HG02981 (cell line): ENCODE results near the gene B4GAT1.
"Not testable (repeated sequence)": the region's sequence is repeated elsewhere in the genome, so short reads cannot be mapped to it uniquely, and the experiment has no call there.

Experiments used
- ATAC-seq: cut with Tn5 transposase; IDR thresholded peaks from one replicate; pipeline ENCODE4 v1.9.1; 2021; ENCODE audit warnings: mild to moderate bottlenecking, moderate library complexity; ENCODE audit not compliant: unreplicated experiment

B4GAT1 gene

DNA sequence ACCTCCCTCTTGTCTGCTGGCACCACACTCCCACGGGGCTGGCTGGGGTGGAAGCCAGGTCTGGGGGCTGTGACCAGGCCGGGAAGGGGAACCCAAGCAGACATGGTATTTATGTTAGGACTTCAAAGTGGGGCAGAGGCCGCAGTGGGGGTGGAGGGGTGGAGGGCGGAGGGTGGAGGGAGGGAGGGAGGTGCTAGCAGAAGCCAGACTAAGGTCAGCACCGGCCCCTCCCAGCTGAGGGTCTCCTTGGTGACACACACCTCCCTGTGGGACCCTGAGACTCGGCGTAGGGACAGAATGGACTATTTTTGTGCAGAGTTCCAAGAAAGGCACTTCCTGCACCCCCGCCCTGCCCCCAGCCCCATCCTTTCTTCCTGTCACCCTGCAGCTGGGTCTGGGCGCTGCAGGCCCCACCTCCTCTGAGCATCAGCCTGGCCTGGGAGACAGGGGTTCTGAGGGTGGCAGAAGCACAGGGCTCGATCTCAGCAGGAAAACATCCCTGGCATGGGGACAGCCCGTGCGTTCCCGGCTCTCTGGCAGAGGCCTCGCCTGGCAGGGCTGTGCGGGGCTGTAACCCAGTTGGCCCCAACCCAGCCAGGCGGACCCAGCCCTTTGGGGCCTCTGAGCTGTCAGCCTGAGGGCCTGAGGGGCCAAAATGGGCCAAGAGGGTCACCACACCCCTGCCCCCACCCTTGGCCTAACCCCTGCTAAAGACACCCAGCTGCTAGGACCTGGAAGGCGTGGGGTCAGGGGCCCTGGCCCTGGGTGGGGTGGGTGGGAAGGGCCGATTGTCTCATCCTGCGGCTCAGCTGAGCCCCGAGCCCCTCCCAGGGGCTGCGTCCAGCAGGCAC lies 20.9 kb downstream of the B4GAT1 start:
- ATAC-seq, result no peak

DNA sequence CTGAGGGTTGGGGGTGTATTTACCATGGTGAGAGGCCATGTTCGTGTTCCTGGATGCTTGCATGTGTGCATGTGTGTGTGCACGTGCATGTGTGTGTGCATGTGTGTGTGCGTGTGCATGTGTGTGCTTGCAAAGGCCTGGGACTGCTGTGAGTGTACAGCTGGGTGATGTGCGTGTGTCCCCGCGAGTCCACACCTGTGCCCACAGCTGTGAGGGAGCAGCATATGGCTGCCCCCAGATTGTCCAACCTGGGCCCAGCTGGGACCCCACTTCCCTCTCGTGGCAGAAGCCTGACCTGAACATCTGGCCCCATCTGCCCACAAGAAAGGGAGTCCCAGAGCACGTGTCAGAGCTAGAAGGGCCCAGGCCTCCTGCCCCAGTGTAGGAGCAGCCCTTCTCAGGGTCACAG lies 22.2 kb downstream of the B4GAT1 start:
- no peak for ATAC-seq

DNA sequence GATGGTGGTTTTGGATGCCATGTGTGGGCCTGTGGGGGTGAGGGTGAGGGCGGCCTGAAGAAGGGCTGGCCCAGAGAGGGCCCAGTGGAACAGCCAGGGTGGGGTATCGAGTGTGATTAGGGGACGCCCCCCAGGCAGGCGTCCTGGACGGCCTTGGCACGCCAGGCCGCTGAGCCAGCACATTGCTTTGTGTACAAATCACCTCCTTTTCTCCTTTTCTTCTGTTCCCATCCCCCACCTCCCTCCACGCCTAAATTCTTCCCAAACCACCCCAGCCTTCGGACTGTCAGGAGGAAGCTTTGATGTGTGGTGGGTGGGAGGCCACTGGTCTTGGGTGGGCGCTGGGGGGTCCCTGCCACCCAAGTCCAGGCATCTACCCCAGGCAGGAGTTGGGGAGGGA lies 22.8 kb downstream of the B4GAT1 start:
- no peak for ATAC-seq

GRCh38 chr11:66323684-66324083 lies 23.7 kb downstream of the B4GAT1 start:
- no peak for ATAC-seq

- ATAC-seq, result no peak
Measured at GRCh38 chr11:66322732-66323427, 24.5 kb downstream of the B4GAT1 start.

DNA sequence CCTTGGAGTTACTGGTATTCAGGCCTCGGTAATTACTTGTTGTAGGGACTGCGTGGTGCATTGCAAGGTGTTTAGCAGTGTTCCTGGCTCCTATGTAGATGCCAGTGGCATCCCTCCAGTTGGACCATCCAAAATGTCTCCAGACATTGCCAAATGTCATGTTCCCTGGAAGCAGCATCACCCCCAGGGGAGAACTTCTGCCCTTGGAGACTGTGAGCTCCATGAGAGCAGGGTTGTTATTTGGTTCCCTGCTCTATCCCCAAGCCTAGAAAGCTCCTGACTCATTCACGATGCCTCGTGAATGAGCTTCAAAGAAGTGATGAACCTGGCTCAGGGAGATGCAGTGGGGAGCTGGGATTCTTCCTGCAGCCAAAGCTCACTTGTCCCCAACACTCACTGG lies 25.8 kb downstream of the B4GAT1 start:
- ATAC-seq, result no peak

DNA sequence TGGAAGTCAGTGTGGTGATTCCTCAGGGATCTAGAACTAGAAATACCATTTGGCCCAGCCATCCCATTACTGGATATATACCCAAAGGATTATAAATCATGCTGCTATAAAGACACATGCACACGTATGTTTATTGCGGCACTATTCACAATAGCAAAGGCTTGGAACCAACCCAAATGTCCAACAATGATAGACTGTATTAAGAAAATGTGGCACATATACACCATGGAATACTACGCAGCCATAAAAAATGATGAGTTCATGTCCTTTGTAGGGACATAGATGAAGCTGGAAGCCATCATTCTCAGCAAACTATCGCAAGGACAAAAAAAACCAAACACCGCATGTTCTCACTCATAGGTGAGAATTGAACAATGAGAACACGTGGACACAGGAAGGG lies 26.7 kb downstream of the B4GAT1 start:
- not testable (repeated sequence) for ATAC-seq

GRCh38 chr11:66320289-66320688 lies 27.1 kb downstream of the B4GAT1 start:
- ATAC-seq, result not testable (repeated sequence)

DNA sequence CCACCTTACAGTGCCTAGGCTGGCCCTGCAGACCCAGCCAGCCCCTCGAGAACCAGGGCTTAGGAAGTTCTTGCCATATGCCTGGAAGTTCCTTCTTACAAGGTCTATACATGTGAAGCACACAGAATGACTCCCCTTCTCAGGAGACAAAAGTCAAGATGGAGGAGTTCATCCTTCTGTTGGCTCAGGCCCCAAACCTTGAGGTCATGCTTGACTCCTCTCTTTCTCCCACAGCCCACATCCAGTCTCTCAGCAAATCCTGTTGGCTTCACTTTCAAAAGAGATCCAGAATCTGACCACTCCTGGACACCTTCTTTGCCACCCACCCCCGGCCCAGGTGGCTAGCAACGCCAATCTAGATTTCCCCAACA lies 28.8 kb downstream of the B4GAT1 start:
- ATAC-seq, result no peak

DNA sequence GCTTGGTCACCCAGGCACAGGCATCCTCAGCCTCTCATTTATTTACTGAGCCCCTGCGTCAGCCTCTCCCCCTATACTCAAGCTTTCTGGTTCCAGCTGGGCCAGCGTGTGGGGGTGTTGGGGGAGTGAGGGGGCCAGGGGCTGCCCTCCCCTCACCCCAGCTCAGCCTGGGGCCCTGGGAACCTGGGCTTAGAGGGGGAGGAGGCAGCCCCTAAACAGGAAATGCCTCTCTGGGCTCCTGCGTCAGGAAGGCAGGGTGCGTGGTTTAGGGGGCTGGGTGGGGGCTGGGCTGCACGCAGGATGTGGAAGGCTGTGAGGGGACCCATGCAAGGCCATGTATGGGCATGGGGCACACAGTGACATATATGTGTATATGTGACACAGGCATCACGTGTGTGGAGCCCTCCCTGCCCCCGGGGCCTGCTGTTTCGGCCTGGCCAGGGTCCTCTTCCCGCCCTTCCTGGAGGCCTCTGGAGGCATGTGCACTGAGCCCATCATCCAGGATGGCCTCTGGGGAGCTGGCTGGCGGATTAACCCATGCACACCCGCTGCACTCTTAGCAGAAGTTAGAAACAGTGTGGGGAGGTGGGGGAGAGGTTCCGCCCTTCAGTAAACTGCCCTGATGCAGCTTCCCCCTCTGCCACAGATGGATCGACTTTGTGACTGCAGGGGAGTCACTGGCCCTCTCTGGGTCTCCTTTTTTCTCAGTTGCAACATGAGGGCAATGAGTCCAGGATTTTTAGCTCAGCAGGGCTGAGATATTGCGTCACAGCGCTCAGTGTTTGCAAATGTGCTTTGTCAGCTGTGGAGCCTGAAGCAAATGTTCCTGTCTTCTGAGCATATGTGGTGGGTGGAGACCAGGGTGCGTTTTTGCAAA lies 29.5 kb downstream of the B4GAT1 start:
- ATAC-seq, result no peak

DNA sequence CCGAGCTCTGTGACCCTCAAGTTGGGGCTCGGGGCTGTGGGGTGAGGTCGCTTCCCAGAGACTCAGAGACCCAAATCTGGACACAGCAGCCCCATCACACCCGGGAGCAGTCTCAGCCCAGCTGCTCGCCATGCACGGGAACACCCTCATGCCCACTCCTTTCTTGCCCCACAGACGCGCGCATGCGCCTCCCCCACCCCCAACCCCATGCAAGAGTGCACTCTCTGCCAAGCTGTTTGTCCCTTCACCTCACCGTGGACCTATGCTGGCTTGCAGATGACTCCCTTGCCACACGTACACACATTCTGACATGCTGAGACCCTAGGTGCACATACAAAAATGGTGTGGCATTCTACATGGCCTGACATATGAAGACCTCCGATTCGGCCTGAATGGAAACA lies 30.1 kb downstream of the B4GAT1 start:
- ATAC-seq, result no peak

GRCh38 chr11:66316849-66317251 lies 30.6 kb downstream of the B4GAT1 start, which contains the start of gene CD248:
TSS of gene CD248 (minus strand) at chr11:66317044. CDS start at chr11:66317027, 17 bp downstream.
- ATAC-seq, result no peak

DNA sequence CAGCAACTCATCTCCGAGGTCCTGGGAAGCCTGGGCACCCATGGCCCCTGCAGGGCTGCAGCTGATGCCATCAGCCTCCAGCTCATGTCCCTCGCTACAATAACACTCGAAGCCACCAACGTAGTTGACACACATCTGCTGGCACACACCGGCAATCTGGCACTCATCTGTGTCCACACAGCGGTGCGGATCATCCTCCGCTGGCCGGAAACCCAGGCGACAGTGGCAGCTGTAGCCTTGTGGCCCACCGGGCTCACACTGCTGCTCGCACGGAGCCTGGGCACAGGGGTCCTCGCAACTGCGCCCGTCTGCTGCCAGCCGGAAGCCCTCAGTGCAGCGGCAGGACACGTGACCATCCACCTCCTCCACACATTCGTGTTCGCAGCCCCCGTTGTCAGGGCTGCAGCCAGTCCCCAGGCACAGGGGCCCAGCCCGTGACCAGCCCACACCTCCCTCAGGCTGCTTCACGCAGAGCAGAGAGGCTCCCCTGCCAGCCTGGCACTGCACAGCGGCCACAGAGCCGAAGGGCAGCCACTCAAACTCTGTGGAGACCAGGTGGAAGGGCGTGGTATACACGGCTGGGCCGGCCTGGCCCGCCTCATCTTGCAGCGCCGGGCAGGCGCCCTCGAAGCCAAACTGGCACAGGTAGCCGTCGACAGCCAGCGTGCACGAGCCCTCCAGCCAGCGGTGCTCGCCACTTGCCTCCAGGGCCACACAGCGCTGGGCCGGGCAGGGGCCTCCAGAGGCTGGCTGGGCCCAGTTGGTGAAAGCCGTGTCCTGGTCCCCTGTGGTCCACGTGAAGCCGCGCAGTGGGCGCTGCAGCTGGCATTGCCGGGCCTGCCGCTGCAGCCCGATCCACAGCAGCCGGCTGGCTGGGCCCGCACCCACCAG lies 31.3 kb downstream of the B4GAT1 start:
- ATAC-seq, result no peak

GRCh38 chr11:66315498-66315885 lies 31.9 kb downstream of the B4GAT1 start:
- no peak for ATAC-seq

- no peak for ATAC-seq
Measured at GRCh38 chr11:66314561-66315497, 32.6 kb downstream of the B4GAT1 start.

DNA sequence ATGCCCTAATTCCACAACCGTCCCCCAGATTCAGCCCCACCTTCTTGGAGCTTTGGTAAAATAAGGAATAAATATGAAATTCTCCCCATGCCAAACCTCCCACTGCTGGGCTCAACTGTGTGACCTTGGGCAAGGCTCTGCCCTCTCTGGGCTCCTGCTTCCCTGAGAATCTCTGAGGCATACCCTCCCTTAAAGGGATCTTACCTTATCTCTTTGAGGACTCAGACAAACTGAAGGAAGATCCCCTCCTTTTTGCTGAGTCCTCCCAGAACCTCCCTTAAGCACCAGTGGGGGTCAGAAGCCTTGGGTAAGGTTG lies 33.3 kb downstream of the B4GAT1 start:
- ATAC-seq, result no peak

- ATAC-seq, result no peak
Measured at GRCh38 chr11:66313321-66314185, 33.9 kb downstream of the B4GAT1 start.

DNA sequence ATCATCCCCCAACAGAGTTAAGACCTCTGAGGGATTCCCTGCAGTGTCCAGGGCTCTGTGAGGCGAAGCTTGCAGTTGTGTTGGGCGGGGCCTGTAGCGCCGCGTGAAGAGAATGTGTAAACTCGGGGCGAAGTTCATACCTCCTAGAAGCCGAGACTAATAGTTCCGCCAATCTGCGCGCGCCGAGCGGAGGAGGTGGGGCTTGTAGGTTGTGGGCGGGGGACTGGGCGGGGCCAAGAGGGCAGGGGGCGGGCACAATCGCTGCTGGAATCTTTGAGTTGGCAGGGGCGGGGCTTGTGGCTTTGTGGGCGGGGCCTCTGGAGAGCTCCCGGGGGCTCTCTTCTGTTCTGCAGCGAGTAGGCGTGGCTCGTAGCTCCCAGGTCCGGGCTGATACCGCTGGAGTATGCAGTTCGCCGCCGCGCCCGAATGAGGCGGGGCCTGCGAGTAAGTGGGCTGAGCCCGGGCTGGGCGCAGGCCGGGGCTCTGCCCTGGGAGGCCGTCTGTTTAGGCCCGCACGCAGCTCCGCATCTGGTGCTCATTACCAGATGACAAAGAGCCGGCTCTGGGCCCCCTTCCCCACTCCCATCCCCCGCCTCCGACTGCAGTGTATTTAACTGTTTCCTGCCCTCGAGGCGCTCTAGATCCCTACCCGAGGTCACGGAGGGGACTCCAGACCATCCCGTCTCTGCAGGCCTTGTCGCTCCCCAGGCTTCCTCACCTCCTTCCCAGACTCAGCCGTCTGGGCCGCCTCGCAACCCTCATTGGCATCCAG lies 34.7 kb downstream of the B4GAT1 start:
- ATAC-seq, result peak; percentile 57
